ENCODE measurements around the gene OXTR.

The OXTR gene

DNA sequence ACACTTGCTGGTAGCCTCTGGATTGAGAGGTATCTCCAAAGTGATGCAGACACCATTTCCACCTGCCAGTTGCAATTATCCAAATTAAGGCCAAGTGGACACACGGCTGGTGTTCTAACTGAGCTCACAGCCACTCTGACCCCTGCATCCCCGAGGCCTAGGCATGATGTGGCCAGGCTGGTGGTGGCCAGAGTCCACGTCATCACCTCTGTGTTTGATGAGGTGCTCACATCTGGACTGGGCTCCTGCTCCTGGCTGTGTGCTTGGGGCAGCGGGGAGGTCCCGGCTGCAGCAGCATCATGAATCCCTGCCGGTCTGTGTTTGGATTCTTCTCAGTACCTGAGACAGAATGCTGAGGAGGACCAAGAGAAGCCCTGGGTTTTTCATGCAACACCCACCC, 4.9 kb downstream of the OXTR start:
- TF ChIP-seq, protein P1, sequence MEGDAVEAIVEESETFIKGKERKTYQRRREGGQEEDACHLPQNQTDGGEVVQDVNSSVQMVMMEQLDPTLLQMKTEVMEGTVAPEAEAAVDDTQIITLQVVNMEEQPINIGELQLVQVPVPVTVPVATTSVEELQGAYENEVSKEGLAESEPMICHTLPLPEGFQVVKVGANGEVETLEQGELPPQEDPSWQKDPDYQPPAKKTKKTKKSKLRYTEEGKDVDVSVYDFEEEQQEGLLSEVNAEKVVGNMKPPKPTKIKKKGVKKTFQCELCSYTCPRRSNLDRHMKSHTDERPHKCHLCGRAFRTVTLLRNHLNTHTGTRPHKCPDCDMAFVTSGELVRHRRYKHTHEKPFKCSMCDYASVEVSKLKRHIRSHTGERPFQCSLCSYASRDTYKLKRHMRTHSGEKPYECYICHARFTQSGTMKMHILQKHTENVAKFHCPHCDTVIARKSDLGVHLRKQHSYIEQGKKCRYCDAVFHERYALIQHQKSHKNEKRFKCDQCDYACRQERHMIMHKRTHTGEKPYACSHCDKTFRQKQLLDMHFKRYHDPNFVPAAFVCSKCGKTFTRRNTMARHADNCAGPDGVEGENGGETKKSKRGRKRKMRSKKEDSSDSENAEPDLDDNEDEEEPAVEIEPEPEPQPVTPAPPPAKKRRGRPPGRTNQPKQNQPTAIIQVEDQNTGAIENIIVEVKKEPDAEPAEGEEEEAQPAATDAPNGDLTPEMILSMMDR (conservative IDR thresholded peaks at IDR 0.05; ENCODE audit: control insufficient read depth, insufficient read depth, low read depth, low read length): no peak
- H3K4me3 ChIP-seq (ENCODE audit: control insufficient read depth, low read depth, low read length): no peak overlapping the region
- DNase-seq (ENCODE audit: low read depth): no peak

DNA sequence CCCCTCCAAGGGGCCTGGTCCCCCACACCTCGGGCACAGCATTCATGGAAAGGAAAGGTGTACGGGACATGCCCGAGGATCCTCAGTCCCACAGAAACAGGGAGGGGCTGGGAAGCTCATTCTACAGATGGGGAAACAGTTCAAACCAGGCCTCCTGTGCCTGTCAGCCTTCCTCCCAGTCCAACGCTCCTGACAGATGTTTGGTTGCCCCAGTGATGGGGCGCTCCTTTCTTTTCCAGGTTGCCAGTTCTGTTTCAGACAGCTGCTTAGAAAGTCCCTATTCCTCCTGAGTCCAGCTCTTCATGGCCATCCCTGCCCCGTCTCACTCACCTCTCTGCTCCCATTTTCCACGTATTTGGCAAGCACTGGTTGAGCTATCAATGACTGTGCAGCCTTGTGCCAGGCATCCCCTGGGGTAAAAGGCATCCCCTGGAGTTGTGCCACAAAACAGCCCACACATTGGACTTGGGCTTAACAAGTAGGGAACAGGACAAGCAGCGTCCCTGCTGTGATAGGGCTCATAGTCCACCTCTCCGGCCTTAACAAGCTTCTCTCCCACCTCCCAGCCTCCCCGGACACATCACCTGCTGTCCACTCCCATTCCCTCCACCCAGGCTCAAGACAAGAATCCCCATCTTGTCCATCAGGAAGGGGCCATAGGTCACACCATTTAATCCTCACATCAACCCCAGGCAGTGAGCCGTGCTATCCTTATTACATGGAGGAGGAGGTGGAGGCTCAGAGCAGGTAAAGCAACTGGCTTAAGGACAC, 6.6 kb downstream of the OXTR start:
- no peak overlapping the region for H3K4me3 ChIP-seq (ENCODE audit: control insufficient read depth, low read depth, low read length)
- TF ChIP-seq, protein P1 (conservative IDR thresholded peaks at IDR 0.05; ENCODE audit: control insufficient read depth, insufficient read depth, low read depth, low read length): no peak
- DNase-seq (ENCODE audit: low read depth): no peak

DNA sequence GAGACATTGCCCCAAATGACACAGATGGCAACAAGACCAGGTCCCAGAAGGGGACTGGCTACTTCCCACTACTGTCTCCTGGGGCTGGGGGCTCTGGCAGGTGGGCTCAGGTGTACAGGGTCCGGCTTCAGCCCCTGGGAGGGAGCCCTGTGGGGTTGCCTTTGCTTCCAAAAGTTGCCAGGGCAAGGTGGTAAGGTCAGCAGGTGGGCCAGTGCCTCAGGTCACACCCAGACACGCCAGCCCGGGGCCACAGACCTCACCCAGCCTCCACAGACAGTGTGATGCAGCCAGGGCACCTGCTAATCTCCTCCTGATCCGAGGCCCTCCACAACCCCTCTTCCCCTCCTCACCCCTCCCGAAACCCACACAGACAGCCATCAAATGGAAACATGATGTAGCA, 7.5 kb downstream of the OXTR start:
- DNase-seq (ENCODE audit: low read depth): no peak
- TF ChIP-seq, protein P1 (conservative IDR thresholded peaks at IDR 0.05; ENCODE audit: control insufficient read depth, insufficient read depth, low read depth, low read length): no peak
- H3K4me3 ChIP-seq (ENCODE audit: control insufficient read depth, low read depth, low read length): no peak overlapping the region

DNA sequence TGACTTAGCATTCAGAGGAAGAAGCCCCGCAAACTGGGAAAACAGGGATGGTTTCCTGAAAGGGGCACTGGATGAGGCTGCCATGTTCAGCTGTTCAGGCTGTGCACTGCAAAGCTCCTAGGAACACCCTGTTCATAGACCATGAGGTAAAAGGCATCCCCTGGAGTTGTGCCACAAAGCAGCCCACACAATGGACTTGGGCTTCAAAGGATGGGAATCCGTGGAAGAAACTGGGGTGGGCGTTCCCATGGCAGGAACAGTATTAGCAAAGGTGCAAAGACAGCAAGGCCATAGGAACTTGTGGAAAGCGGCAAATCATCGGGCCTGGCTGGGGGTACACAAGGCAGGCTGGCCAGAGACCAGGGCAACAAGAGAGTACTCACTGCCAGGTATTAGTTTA, 8.9 kb downstream of the OXTR start:
- DNase-seq (ENCODE audit: low read depth): no peak
- H3K4me3 ChIP-seq (ENCODE audit: control insufficient read depth, low read depth, low read length): no peak overlapping the region
- TF ChIP-seq, protein P1 (conservative IDR thresholded peaks at IDR 0.05; ENCODE audit: control insufficient read depth, insufficient read depth, low read depth, low read length): no peak

DNA sequence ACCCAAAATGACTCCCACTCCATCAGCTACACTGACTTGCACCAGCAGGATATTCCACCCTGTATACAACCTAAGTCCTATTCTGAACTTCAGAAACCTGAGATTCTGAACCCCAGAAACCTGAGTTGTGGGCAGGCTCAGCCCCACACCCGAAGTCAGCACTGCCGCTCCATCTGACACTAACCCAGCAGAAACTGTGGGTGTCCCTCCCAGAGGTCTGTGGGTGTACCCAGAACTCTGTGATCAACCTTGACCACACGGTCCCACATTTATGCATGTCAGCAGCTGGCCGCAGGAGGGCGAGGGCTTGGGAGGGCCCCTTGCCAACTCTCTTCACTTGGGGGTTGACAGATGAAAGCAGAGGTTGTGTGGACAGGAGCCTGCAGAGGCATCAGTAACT, 9.3 kb downstream of the OXTR start:
- H3K4me3 ChIP-seq (ENCODE audit: control insufficient read depth, low read depth, low read length): no peak overlapping the region
- no peak for DNase-seq (ENCODE audit: low read depth)
- TF ChIP-seq, protein P1 (conservative IDR thresholded peaks at IDR 0.05; ENCODE audit: control insufficient read depth, insufficient read depth, low read depth, low read length): no peak

DNA sequence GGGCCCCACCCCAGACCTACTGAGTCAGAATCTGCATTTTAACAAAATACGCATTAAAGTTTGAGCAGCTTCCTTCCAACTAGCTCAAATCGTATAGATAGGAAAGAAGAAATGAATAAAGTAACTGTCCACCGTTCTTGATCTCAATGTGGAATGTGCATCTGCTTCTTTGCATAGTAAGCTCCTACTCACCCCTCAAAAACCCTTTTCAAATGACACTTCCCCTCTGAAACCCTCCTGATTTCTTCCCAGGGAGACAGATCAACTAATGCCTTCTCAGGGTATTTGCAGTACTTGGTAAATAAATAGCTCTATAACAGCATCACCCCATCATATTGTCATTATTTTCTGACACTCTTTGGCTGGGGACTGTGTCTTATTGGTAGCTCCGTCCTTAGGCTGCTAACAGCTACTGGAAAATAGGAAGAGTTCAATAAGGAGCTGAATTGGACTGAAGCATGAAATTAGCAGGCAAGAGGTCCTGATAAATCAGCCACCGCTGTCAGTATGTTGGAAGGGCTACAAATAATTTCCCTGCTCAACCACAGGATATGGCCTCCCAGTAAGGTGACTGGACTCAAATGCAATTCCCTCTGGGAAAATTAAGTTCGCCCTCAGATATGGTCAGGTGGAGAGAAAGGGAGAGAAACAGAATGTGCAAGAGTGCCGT, 10.2 kb downstream of the OXTR start:
- TF ChIP-seq, protein P1 (conservative IDR thresholded peaks at IDR 0.05; ENCODE audit: control insufficient read depth, insufficient read depth, low read depth, low read length): no peak
- peak; percentile 67 for DNase-seq (ENCODE audit: low read depth)
- H3K4me3 ChIP-seq (ENCODE audit: control insufficient read depth, low read depth, low read length): no peak overlapping the region

Measured in fibroblast of mammary gland (primary cell).